Measurements from ENCODE around the gene NBPF9.
"Not testable (repeated sequence)": the region's sequence is repeated elsewhere in the genome, so short reads cannot be mapped to it uniquely, and the experiment has no call there.

Gene NBPF9

GRCh38 chr1:149008769-149009168, 94.6 kb downstream of the NBPF9 start:
- not testable (repeated sequence) for H3K9ac ChIP-seq (ENCODE audit: low read depth, low read length); H3K4me1 ChIP-seq (ENCODE audit: insufficient read depth, low read length); H3K36me3 ChIP-seq (ENCODE audit: insufficient read depth, low read depth, low read length); H3K9me3 ChIP-seq (ENCODE audit: insufficient read depth, low read depth, low read length); H3K27me3 ChIP-seq (ENCODE audit: insufficient read depth, low read length); H3K27ac ChIP-seq (ENCODE audit: low read length); H3K4me3 ChIP-seq (ENCODE audit: low read length)

- not testable (repeated sequence) for H3K4me3 ChIP-seq (ENCODE audit: low read length); H3K9ac ChIP-seq (ENCODE audit: low read depth, low read length); H3K36me3 ChIP-seq (ENCODE audit: insufficient read depth, low read depth, low read length); H3K4me1 ChIP-seq (ENCODE audit: insufficient read depth, low read length); H3K27ac ChIP-seq (ENCODE audit: low read length); H3K9me3 ChIP-seq (ENCODE audit: insufficient read depth, low read depth, low read length); H3K27me3 ChIP-seq (ENCODE audit: insufficient read depth, low read length)
Measured at GRCh38 chr1:149008326-149008725, 95.0 kb downstream of the NBPF9 start.
